Ishikawa (cell line): ENCODE results near the gene APBA2.

Experiments used
- CEBPB ChIP-seq: IDR thresholded peaks from 2 replicates; pipeline ENCODE4 v1.6.1; 2012
- CREB1 ChIP-seq: IDR thresholded peaks from 2 replicates; pipeline ENCODE4 v1.6.1; 2012; ENCODE audit warnings: low read depth
- EGR1 ChIP-seq: IDR thresholded peaks from 2 replicates; pipeline ENCODE4 v1.6.1; 2012
- EP300 ChIP-seq: IDR thresholded peaks from 2 replicates; pipeline ENCODE4 v1.6.1; 2012; ENCODE audit warnings: borderline replicate concordance
- FOXM1 ChIP-seq: IDR thresholded peaks from 2 replicates; pipeline ENCODE4 v1.6.1; 2012; ENCODE audit warnings: low read depth, borderline replicate concordance
- MAX ChIP-seq: IDR thresholded peaks from 2 replicates; pipeline ENCODE4 v1.6.1; 2012
- NFIC ChIP-seq: IDR thresholded peaks from 2 replicates; pipeline ENCODE4 v1.6.1; 2012
- RAD21 ChIP-seq: IDR thresholded peaks from 2 replicates; pipeline ENCODE4 v1.6.1; 2012; ENCODE audit warnings: low read depth
- TAF1 ChIP-seq: IDR thresholded peaks from 2 replicates; pipeline ENCODE4 v1.6.1; 2012; ENCODE audit warnings: low read depth, mild to moderate bottlenecking
- TCF12 ChIP-seq: IDR thresholded peaks from 2 replicates; pipeline ENCODE4 v1.6.1; 2012; ENCODE audit warnings: low read depth
- TEAD4 ChIP-seq: IDR thresholded peaks from 2 replicates; pipeline ENCODE4 v1.6.1; 2012
- YY1 ChIP-seq: IDR thresholded peaks from 2 replicates; pipeline ENCODE4 v1.6.1; 2012; ENCODE audit warnings: low read depth
- ZBTB7A ChIP-seq: IDR thresholded peaks from 2 replicates; pipeline ENCODE4 v1.6.1; 2012; ENCODE audit warnings: low read depth
- TF ChIP-seq, protein P1 (sequence below): IDR thresholded peaks from 2 replicates; pipeline ENCODE4 v1.6.1; 2012
- TF ChIP-seq, protein P2 (sequence below): IDR thresholded peaks from 2 replicates; pipeline ENCODE4 v1.6.1; 2012; ENCODE audit warnings: low read depth, mild to moderate bottlenecking

Gene APBA2

DNA sequence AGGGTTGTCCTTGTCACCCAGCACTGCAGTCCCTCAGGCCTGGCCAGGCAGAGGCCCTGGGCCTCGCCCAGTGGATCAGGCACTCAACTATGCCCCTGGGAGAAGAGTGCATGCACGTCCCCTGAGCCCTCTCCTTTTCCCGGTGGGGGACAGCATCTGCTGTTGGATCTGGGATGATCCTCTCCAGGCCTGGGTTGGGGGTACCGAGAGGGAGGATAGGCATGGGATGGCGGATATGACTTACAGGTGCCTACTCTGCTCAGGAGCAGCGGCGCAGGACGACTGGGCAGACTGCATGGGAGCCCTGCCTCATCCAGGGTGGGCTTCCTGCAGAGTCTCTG, 9.0 kb upstream of the APBA2 start:
- no peak for TF ChIP-seq ZBTB7A
- no peak for TF ChIP-seq EP300
- TF ChIP-seq NFIC = no peak
- TF ChIP-seq RAD21 = no peak
- TF ChIP-seq, protein P1, sequence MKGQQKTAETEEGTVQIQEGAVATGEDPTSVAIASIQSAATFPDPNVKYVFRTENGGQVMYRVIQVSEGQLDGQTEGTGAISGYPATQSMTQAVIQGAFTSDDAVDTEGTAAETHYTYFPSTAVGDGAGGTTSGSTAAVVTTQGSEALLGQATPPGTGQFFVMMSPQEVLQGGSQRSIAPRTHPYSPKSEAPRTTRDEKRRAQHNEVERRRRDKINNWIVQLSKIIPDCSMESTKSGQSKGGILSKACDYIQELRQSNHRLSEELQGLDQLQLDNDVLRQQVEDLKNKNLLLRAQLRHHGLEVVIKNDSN = no peak
- no peak for TF ChIP-seq TAF1

- no peak for TF ChIP-seq RAD21
- TF ChIP-seq CEBPB = no peak
- TF ChIP-seq, protein P1 = no peak
- TF ChIP-seq, protein P2, sequence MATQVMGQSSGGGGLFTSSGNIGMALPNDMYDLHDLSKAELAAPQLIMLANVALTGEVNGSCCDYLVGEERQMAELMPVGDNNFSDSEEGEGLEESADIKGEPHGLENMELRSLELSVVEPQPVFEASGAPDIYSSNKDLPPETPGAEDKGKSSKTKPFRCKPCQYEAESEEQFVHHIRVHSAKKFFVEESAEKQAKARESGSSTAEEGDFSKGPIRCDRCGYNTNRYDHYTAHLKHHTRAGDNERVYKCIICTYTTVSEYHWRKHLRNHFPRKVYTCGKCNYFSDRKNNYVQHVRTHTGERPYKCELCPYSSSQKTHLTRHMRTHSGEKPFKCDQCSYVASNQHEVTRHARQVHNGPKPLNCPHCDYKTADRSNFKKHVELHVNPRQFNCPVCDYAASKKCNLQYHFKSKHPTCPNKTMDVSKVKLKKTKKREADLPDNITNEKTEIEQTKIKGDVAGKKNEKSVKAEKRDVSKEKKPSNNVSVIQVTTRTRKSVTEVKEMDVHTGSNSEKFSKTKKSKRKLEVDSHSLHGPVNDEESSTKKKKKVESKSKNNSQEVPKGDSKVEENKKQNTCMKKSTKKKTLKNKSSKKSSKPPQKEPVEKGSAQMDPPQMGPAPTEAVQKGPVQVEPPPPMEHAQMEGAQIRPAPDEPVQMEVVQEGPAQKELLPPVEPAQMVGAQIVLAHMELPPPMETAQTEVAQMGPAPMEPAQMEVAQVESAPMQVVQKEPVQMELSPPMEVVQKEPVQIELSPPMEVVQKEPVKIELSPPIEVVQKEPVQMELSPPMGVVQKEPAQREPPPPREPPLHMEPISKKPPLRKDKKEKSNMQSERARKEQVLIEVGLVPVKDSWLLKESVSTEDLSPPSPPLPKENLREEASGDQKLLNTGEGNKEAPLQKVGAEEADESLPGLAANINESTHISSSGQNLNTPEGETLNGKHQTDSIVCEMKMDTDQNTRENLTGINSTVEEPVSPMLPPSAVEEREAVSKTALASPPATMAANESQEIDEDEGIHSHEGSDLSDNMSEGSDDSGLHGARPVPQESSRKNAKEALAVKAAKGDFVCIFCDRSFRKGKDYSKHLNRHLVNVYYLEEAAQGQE = no peak
- TF ChIP-seq TCF12 = no peak
- no peak for TF ChIP-seq CREB1
- no peak for TF ChIP-seq FOXM1
Measured at GRCh38 chr15:28878209-28878608, 7.6 kb upstream of the APBA2 start.

DNA sequence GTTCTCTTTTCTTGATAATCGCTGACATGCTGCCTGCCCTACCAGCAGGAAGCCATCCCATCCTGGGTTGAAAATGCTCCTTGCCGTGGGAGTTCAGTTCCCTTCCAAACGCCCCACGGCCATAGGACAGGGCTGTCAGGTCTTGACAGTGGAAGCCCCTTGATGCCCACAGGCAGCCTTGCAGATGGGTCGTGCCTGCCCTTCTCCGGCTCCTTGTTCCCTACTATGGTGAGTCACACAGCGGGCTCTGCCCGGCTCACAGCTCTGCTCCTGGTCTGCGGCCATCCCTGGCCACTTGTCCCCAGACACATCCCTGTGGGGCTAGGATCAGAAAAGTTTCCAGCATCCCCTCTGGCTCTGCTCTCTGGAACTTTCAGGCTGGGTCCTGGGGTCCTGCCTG, 6.2 kb upstream of the APBA2 start:
- no peak for TF ChIP-seq EGR1
- no peak for TF ChIP-seq FOXM1
- TF ChIP-seq NFIC = no peak
- no peak for TF ChIP-seq ZBTB7A
- TF ChIP-seq, protein P1 = no peak
- no peak for TF ChIP-seq TCF12
- no peak for TF ChIP-seq CEBPB
- TF ChIP-seq RAD21 = no peak

DNA sequence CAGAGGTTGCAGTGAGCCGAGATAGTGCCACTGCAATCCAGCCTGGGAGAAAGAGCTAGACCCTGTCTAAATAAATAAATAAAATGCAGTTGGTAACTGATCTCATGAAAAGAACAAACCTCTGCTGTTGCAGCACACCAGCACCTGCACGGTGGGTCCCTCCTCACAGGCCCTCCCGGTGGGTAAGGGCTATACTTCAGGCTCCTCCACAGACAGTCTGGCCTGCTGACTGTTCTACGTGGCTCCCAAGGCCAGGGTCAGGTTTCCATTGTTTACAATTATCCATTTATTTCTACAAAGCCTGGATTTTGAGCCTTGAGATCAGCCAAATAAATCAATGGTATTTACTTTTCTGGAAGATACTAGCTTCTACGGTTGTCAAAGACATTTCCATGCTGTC, 5.1 kb upstream of the APBA2 start:
- no peak for TF ChIP-seq CEBPB
- no peak for TF ChIP-seq CREB1
- TF ChIP-seq, protein P1 = no peak
- no peak for TF ChIP-seq TCF12
- no peak for TF ChIP-seq TAF1
- no peak for TF ChIP-seq ZBTB7A
- no peak for TF ChIP-seq EGR1
- no peak for TF ChIP-seq EP300
- TF ChIP-seq FOXM1 = no peak
- no peak for TF ChIP-seq MAX
- no peak for TF ChIP-seq NFIC
- no peak for TF ChIP-seq RAD21
- TF ChIP-seq YY1 = no peak
- no peak for TF ChIP-seq TEAD4
- TF ChIP-seq, protein P2 = no peak

DNA sequence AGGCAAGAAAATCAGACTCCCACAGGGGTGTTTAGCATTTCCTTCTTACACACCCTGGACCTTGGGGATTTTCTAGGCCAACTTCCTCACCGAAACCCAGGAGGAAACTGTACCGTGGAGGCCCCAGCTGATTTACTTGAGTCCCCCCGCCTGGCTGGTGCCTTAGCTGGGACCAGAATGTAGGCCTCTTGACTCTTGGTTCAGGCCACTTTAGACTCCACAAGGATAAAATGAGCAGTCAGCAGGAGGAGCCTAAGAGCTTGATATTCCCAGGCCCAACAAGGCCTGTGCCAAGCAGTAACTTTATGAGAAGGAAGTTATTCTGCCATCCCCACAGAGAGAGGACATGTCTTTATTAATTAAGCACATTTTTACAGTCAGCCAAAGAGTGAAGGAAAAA, 4.6 kb upstream of the APBA2 start:
- TF ChIP-seq EP300 (no peak), NFIC (no peak), ZBTB7A (no peak)
- TF ChIP-seq, protein P1 = no peak

- TF ChIP-seq EP300 (no peak), EGR1 (no peak), ZBTB7A (no peak), TAF1 (no peak), TEAD4 (no peak), CREB1 (no peak), FOXM1 (no peak), TCF12 (no peak), RAD21 (no peak), MAX (no peak), CEBPB (no peak), YY1 (no peak), NFIC (no peak)
- TF ChIP-seq, protein P2 = no peak
- TF ChIP-seq, protein P1 = no peak
Measured at GRCh38 chr15:28881600-28881999, 4.2 kb upstream of the APBA2 start.
